ENCODE data around the gene NOTCH3.

NOTCH3 gene

GRCh38 chr19:15210323-15210781, 9.6 kb upstream of the NOTCH3 start:
- no peak for TF ChIP-seq CTCF (IDR thresholded peaks at IDR 0.05; ENCODE audit: insufficient read depth, low read depth, low read length, missing control alignments)
- DNase-seq (ENCODE audit: low read depth), result peak; percentile 88
- H3K4me3 ChIP-seq (ENCODE audit: low read length), result no peak overlapping the region

DNA sequence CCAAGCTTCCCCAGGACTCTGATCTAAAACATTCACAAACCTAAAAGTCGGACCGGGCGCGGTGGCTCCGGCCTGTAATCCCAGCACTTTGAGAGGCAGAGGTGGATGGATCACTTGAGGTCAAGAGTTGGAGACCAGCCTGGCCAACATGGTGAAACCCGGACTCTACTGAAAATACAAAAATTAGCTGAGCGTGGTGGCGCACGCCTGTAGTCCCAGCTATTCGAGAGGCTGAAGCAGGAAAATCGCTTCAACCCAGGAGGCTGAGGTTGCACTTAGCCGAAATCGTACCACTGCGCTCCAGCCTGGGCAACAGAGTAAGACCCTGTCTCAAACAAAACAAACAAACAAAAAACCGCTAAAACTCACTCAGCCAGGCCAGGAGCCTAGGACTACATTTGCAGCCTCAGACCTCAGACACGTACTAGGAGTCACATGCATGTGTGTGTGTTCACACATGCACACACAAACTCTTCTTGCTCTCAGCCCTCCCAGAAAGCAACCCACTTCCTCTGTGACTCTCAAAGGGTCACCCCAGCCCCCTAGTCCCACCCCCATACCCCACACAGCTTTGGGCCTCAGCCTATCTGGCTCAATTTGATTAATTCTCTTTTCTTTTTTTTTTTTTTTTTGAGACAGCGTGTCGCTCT, 704 bp upstream of the NOTCH3 start:
- no peak for TF ChIP-seq CTCF (IDR thresholded peaks at IDR 0.05; ENCODE audit: insufficient read depth, low read depth, low read length, missing control alignments)
- no peak for DNase-seq (ENCODE audit: low read depth)
- H3K4me3 ChIP-seq (ENCODE audit: low read length), result peak overlapping the region; percentile 37

DNA sequence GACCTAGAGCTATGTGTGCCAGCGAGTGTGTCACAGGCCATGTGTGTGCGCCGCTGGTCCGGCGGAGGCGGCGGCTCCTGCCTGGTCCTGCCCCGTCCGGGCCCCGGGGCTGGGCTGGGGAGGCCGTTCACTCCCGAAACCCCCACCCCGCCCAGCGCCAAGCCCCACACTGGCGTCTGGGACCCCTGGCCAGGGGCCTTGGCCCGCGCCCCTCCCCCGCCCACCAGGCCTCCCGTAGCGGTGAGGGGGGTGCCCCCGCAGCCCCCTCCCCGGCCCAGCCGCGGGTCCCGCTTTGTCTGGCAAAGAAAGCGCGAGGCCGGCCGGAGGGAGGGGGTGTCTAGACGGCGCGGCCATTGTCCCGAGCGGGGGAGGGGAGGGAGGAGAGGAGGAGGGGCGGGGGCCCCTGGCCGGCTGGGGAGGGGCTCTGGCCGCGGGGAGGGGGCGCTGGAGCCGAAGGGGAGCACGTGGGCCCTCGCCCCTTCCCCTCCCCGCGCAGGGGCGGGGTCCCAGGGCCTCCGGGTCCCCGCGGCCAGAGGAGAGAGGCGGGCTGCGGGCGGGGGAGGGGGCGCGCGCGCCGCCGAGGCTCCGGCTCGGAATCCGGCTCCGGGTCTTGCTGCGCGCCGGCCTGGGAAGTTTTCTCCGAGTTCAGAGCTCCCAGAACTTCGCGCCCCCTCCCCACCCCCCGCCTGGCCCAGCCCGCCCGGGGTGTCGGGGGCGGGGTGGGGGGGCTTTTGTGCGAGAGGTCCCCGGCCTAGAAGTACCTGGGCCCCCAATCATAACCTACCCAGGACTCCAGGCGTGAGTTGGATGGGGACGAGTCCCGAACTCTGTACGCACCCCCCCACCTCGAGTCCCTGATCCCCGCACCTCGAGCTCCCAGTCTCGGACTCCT, 888 bp downstream of the NOTCH3 start:
- TF ChIP-seq CTCF (IDR thresholded peaks at IDR 0.05; ENCODE audit: insufficient read depth, low read depth, low read length, missing control alignments), result no peak
- peak; percentile 66 for DNase-seq (ENCODE audit: low read depth)
- peak overlapping the region; percentile 90 for H3K4me3 ChIP-seq (ENCODE audit: low read length)

DNA sequence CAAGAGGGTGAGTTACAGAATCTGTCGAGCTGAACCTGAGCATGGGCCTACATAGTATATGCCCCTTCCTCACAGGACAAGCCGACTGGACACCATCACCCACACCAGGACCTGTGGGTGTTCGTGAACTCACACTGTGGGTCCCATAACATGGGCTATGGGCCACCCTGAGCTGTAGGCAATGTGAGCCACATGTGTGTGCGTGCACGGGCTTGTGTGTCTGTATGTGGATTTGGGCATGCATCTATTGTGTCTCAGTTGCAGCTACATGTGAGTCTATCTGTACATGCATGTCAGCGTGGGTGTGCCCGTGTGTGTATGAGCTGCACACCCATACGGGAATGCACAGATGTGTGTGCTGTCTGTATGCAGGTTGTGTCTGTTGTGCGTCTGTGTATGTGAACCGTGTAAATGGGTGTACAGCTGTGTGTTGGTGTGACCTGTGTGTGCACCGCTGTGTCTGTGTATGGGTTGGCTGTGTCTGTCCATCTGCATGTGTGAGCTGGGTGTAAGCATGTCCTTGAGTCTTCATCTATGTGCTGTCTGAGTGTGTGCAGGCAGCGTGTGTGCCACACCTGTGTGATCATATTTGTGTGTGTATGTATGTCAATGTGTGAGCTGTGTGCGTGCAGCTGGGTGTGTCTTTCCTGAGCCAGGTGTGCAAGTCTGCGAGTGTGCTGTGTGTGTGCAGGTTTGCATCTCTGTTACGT, 1.7 kb downstream of the NOTCH3 start:
- peak; percentile 21 for DNase-seq (ENCODE audit: low read depth)
- no peak for TF ChIP-seq CTCF (IDR thresholded peaks at IDR 0.05; ENCODE audit: insufficient read depth, low read depth, low read length, missing control alignments)
- H3K4me3 ChIP-seq (ENCODE audit: low read length), result peak overlapping the region; percentile 90

DNA sequence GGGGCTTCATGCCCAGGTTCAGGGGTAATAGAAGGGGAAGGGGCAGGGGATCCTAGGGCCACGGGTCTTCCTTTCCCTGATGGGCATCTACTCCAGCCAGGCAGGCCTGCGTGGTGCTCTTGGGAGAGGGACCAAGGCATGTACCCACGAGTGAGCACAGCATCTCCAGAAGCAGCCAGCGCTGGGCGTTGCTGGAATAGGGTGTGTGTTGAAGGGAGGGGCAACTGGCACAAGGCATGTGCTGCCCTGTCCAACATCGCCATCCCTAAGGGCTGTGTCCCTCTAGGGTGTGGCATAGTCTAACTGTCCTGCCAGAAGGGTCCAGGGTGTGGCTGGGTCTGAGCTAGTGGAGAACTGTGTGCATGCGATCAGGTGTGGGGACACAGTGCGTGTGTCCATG, 2.9 kb downstream of the NOTCH3 start:
- peak overlapping the region; percentile 18 for H3K4me3 ChIP-seq (ENCODE audit: low read length)
- TF ChIP-seq CTCF (IDR thresholded peaks at IDR 0.05; ENCODE audit: insufficient read depth, low read depth, low read length, missing control alignments), result no peak

GRCh38 chr19:15197275-15197941, 3.4 kb downstream of the NOTCH3 start:
- no peak for DNase-seq (ENCODE audit: low read depth)
- no peak for TF ChIP-seq CTCF (IDR thresholded peaks at IDR 0.05; ENCODE audit: insufficient read depth, low read depth, low read length, missing control alignments)
- peak overlapping the region; percentile 18 for H3K4me3 ChIP-seq (ENCODE audit: low read length)

More for the DNA sequence above, 2.9 kb downstream of the NOTCH3 start:
- peak; percentile 44 for DNase-seq (ENCODE audit: low read depth)

Data from epithelial cell of esophagus (primary cell).